HEK293 (cell line): Measurements from ENCODE around the gene PI16.

Source experiments
- CTCF ChIA-PET: fragments of 350-600 bp; formaldehyde crosslinking; extraction: SDS; loops from one replicate; lab custom pipeline; 2021; ENCODE audit warnings: antibody characterized with exemption; lab: Yijun Ruan, JAX
- POLR2A ChIA-PET: fragments of 300-600 bp; formaldehyde crosslinking; extraction: SDS; loops from one replicate; lab custom pipeline; 2020; ENCODE audit warnings: antibody characterized with exemption, inconsistent platforms; lab: Yijun Ruan, JAX
- H3K27ac ChIP-seq: fragments of 200-500 bp; sonication (Bioruptor generic); 2 replicates; pipeline ENCODE4 v1.5.1; 2014; ENCODE audit warnings: low read depth, low read length, control low read depth, inconsistent platforms; ENCODE audit errors: extremely low read depth
- H3K36me3 ChIP-seq, 2 experiments: fragments of 200-500 bp in 1 of 2; sonication (Bioruptor generic) in 1 of 2; 1 replicate in 1 of 2; 2 replicates in 1 of 2; pipeline ENCODE4 v1.5.1; 2014 to 2017; ENCODE audit warnings: inconsistent platforms in 2 of 2, low read length in 2 of 2; ENCODE audit not compliant: control insufficient read depth in 2 of 2, insufficient read depth in 1 of 2
- H3K4me1 ChIP-seq: fragments of 200-500 bp; sonication (Bioruptor generic); 2 replicates; pipeline ENCODE4 v1.5.1; 2014; ENCODE audit warnings: mild to moderate bottlenecking, low read length, inconsistent platforms; ENCODE audit not compliant: control insufficient read depth, insufficient read depth
- H3K4me3 ChIP-seq: 2 replicates; pipeline ENCODE4 v1.5.1; 2011; ENCODE audit warnings: low read depth, mild to moderate bottlenecking, control low read depth, low read length, moderate library complexity
- H3K9me3 ChIP-seq: fragments of 200-500 bp; sonication (Bioruptor generic); 2 replicates; pipeline ENCODE4 v1.5.1; 2014; ENCODE audit warnings: low read depth, low read length, inconsistent platforms; ENCODE audit not compliant: control insufficient read depth, insufficient read depth
- GLIS1 ChIP-seq: fragments of 450-650 bp; formaldehyde crosslinking; IDR thresholded peaks from 2 replicates; pipeline ENCODE4 v1.5.1; 2016; ENCODE audit warnings: missing biosample characterization, missing genetic modification characterization
- KLF9 ChIP-seq: fragments of 450-650 bp; formaldehyde crosslinking; IDR thresholded peaks from 2 replicates; pipeline ENCODE4 v1.5.1; 2016; ENCODE audit warnings: missing biosample characterization, missing genetic modification characterization, low read depth
- SALL2 ChIP-seq: fragments of 450-650 bp; formaldehyde crosslinking; IDR thresholded peaks from 2 replicates; pipeline ENCODE4 v1.5.0; 2017; ENCODE audit warnings: missing biosample characterization, mild to moderate bottlenecking, missing genetic modification characterization, borderline replicate concordance
- SP3 ChIP-seq: fragments of 450-650 bp; formaldehyde crosslinking; IDR thresholded peaks from 2 replicates; pipeline ENCODE4 v1.5.1; 2016; ENCODE audit warnings: missing biosample characterization, missing genetic modification characterization
- TCF7L2 ChIP-seq: IDR thresholded peaks from 2 replicates; pipeline ENCODE4 v1.6.1; 2011; ENCODE audit warnings: low read depth, mild to moderate bottlenecking, inconsistent platforms, low read length, moderate library complexity, borderline replicate concordance
- ZFP41 ChIP-seq: fragments of 450-650 bp; formaldehyde crosslinking; IDR thresholded peaks from 2 replicates; pipeline ENCODE4 v1.5.1; 2016; ENCODE audit warnings: missing biosample characterization, missing genetic modification characterization, borderline replicate concordance
- ZNF133 ChIP-seq: fragments of 450-650 bp; formaldehyde crosslinking; IDR thresholded peaks from 2 replicates; pipeline ENCODE4 v1.5.1; 2016; ENCODE audit warnings: missing biosample characterization, missing genetic modification characterization
- ZNF16 ChIP-seq: fragments of 450-650 bp; formaldehyde crosslinking; IDR thresholded peaks from 2 replicates; pipeline ENCODE4 v1.5.1; 2016; ENCODE audit warnings: low read depth, missing biosample characterization, missing genetic modification characterization
- ZNF23 ChIP-seq: fragments of 450-650 bp; formaldehyde crosslinking; IDR thresholded peaks from 2 replicates; pipeline ENCODE4 v1.5.1; 2016; ENCODE audit warnings: missing biosample characterization, missing genetic modification characterization, borderline replicate concordance
- ZNF571 ChIP-seq: fragments of 450-650 bp; formaldehyde crosslinking; IDR thresholded peaks from 2 replicates; pipeline ENCODE4 v1.5.0; 2017; ENCODE audit warnings: missing biosample characterization, missing genetic modification characterization
- ZNF600 ChIP-seq: fragments of 450-650 bp; formaldehyde crosslinking; IDR thresholded peaks from 2 replicates; pipeline ENCODE4 v1.5.1; 2016; ENCODE audit warnings: missing biosample characterization, missing genetic modification characterization
- ZNF624 ChIP-seq: fragments of 450-650 bp; formaldehyde crosslinking; IDR thresholded peaks from 2 replicates; pipeline ENCODE4 v1.5.1; 2017; ENCODE audit warnings: missing biosample characterization, missing genetic modification characterization
- ZNF654 ChIP-seq: fragments of 450-650 bp; formaldehyde crosslinking; IDR thresholded peaks from 2 replicates; pipeline ENCODE4 v1.5.1; 2016; ENCODE audit warnings: low read depth, missing biosample characterization, missing genetic modification characterization
- TF ChIP-seq, protein P1 (sequence below): fragments of 450-650 bp; formaldehyde crosslinking; conservative IDR thresholded peaks from 2 replicates; pipeline ENCODE4 v1.5.1; 2016; ENCODE audit warnings: low read depth, missing biosample characterization, missing genetic modification characterization
- TF ChIP-seq, protein P2 (sequence below): fragments of 450-650 bp; formaldehyde crosslinking; IDR thresholded peaks from 2 replicates; pipeline ENCODE4 v1.5.1; 2016; ENCODE audit warnings: missing biosample characterization, missing genetic modification characterization
- TF ChIP-seq, protein P3 (sequence below): fragments of 450-650 bp; formaldehyde crosslinking; IDR thresholded peaks from 2 replicates; pipeline ENCODE4 v1.5.1; 2016; ENCODE audit warnings: missing biosample characterization, missing genetic modification characterization, borderline replicate concordance
- TF ChIP-seq, protein P4 (sequence below): fragments of 450-650 bp; formaldehyde crosslinking; IDR thresholded peaks from 2 replicates; pipeline ENCODE4 v1.5.1; 2016; ENCODE audit warnings: missing biosample characterization, missing genetic modification characterization

The PI16 gene

DNA sequence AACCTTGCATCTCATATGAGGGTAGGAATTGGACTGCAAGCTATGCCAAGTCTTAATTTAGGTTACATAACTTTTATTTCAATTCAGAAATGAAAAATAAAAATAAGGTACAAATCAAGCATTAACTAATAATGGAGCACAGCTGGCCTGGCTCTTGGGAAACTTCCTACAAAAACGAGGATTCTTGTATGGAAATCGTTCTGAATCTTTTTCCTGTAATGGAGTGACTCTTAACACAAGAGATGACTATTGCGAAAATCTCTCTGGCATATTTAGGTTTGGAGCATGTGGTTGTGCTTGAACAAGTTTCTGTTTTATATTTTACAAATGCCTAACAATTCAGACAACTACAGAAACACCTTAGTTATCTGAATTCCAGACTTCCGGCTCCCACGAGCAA is 34.0 kb upstream of the PI16 start:
- ChIA-PET CTCF (no interaction called here), POLR2A (no interaction called here)
- H3K36me3 ChIP-seq, result peaks cover 0 to 86% of the 10 kb centered on the region in 2 experiments; a peak in 2 of 3 replicates
- no peaks in the 10 kb centered on the region for H3K4me1 ChIP-seq
- no peak for TF ChIP-seq ZNF571 (tag by site-specific recombination)
- TF ChIP-seq, protein P1, sequence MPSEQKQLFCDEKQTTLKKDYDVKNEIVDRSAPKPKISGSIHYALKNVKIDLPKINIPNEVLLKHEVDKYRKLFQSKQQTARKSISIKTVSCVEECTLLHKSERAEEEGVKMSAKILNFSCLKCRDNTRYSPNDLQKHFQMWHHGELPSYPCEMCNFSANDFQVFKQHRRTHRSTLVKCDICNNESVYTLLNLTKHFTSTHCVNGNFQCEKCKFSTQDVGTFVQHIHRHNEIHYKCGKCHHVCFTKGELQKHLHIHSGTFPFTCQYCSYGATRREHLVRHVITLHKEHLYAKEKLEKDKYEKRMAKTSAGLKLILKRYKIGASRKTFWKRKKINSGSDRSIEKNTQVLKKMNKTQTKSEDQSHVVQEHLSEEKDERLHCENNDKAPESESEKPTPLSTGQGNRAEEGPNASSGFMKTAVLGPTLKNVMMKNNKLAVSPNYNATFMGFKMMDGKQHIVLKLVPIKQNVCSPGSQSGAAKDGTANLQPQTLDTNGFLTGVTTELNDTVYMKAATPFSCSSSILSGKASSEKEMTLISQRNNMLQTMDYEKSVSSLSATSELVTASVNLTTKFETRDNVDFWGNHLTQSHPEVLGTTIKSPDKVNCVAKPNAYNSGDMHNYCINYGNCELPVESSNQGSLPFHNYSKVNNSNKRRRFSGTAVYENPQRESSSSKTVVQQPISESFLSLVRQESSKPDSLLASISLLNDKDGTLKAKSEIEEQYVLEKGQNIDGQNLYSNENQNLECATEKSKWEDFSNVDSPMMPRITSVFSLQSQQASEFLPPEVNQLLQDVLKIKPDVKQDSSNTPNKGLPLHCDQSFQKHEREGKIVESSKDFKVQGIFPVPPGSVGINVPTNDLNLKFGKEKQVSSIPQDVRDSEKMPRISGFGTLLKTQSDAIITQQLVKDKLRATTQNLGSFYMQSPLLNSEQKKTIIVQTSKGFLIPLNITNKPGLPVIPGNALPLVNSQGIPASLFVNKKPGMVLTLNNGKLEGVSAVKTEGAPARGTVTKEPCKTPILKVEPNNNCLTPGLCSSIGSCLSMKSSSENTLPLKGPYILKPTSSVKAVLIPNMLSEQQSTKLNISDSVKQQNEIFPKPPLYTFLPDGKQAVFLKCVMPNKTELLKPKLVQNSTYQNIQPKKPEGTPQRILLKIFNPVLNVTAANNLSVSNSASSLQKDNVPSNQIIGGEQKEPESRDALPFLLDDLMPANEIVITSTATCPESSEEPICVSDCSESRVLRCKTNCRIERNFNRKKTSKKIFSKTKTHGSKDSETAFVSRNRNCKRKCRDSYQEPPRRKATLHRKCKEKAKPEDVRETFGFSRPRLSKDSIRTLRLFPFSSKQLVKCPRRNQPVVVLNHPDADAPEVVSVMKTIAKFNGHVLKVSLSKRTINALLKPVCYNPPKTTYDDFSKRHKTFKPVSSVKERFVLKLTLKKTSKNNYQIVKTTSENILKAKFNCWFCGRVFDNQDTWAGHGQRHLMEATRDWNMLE (tag by site-specific recombination), result no peak
- TF ChIP-seq ZNF133 (tag by site-specific recombination), result no peak
- TF ChIP-seq, protein P2, sequence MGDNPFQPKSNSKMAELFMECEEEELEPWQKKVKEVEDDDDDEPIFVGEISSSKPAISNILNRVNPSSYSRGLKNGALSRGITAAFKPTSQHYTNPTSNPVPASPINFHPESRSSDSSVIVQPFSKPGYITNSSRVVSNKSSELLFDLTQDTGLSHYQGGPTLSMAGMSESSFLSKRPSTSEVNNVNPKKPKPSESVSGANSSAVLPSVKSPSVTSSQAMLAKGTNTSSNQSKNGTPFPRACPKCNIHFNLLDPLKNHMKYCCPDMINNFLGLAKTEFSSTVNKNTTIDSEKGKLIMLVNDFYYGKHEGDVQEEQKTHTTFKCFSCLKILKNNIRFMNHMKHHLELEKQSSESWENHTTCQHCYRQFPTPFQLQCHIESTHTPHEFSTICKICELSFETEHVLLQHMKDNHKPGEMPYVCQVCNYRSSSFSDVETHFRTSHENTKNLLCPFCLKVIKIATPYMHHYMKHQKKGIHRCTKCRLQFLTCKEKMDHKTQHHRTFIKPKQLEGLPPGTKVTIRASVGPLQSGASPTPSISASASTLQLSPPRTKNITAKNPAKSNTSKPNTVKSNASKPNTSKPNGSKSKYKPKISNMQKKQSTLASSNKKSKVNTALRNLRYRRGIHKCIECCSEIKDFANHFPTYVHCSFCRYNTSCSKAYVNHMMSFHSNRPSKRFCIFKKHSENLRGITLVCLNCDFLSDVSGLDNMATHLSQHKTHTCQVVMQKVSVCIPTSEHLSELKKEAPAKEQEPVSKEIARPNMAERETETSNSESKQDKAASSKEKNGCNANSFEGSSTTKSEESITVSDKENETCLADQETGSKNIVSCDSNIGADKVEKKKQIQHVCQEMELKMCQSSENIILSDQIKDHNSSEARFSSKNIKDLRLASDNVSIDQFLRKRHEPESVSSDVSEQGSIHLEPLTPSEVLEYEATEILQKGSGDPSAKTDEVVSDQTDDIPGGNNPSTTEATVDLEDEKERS (tag by site-specific recombination), result no peak
- no peak for TF ChIP-seq ZNF23 (tag by site-specific recombination)
- TF ChIP-seq TCF7L2, result no peak
- TF ChIP-seq, protein P3, sequence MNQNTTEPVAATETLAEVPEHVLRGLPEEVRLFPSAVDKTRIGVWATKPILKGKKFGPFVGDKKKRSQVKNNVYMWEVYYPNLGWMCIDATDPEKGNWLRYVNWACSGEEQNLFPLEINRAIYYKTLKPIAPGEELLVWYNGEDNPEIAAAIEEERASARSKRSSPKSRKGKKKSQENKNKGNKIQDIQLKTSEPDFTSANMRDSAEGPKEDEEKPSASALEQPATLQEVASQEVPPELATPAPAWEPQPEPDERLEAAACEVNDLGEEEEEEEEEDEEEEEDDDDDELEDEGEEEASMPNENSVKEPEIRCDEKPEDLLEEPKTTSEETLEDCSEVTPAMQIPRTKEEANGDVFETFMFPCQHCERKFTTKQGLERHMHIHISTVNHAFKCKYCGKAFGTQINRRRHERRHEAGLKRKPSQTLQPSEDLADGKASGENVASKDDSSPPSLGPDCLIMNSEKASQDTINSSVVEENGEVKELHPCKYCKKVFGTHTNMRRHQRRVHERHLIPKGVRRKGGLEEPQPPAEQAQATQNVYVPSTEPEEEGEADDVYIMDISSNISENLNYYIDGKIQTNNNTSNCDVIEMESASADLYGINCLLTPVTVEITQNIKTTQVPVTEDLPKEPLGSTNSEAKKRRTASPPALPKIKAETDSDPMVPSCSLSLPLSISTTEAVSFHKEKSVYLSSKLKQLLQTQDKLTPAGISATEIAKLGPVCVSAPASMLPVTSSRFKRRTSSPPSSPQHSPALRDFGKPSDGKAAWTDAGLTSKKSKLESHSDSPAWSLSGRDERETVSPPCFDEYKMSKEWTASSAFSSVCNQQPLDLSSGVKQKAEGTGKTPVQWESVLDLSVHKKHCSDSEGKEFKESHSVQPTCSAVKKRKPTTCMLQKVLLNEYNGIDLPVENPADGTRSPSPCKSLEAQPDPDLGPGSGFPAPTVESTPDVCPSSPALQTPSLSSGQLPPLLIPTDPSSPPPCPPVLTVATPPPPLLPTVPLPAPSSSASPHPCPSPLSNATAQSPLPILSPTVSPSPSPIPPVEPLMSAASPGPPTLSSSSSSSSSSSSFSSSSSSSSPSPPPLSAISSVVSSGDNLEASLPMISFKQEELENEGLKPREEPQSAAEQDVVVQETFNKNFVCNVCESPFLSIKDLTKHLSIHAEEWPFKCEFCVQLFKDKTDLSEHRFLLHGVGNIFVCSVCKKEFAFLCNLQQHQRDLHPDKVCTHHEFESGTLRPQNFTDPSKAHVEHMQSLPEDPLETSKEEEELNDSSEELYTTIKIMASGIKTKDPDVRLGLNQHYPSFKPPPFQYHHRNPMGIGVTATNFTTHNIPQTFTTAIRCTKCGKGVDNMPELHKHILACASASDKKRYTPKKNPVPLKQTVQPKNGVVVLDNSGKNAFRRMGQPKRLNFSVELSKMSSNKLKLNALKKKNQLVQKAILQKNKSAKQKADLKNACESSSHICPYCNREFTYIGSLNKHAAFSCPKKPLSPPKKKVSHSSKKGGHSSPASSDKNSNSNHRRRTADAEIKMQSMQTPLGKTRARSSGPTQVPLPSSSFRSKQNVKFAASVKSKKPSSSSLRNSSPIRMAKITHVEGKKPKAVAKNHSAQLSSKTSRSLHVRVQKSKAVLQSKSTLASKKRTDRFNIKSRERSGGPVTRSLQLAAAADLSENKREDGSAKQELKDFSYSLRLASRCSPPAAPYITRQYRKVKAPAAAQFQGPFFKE (tag by site-specific recombination), result no peak
- no peak for TF ChIP-seq ZNF624 (tag by site-specific recombination)
- TF ChIP-seq ZNF16 (tag by site-specific recombination), result no peak
- no peaks in the 10 kb centered on the region for H3K9me3 ChIP-seq
- no peak overlapping the region for H3K27ac ChIP-seq
- no peak overlapping the region for H3K4me3 ChIP-seq

DNA sequence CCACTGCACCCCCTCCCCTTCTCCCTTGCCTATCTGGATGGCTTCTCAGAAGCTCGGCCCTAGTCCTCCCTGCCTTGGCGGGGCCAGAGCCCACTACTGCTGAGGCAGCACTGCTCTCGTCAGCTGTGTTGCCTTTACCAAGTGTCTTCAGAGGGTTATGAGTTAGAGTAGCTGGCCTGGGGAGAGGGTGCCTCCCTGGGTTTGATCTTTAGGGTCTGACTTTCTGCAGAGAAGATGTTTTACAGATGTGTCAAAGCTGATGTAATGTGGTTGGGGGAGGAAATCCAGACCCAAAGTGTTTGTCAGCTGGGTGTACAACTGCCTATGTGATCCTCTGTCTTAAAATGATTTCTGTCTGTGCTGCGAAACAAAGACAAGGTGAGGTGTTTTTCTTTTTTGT is 30.4 kb upstream of the PI16 start:
- Histone ChIP-seq H3K36me3 (peaks cover 0 to 53% of the 10 kb centered on the region in 2 experiments; a peak in 1 of 3 replicates), H3K9me3 (no peaks in the 10 kb centered on the region), H3K27ac (no peak overlapping the region), H3K4me1 (no peaks in the 10 kb centered on the region), H3K4me3 (no peak overlapping the region)
- ChIA-PET CTCF (interaction anchor here (0.6 to 2.5 kb wide), 4 partner anchors 10 to 158 kb away, joined by 3 to 7 read pairs (median 4); no protein-coding TSS in a partner anchor), POLR2A (interaction anchor here (0.6 kb wide), 1 partner anchor 61 kb away, joined by 4 read pairs; no protein-coding TSS in a partner anchor)
- no peak for TF ChIP-seq GLIS1 (tag by site-specific recombination)
- TF ChIP-seq SP3 (tag by site-specific recombination), result no peak
- TF ChIP-seq, protein P4, sequence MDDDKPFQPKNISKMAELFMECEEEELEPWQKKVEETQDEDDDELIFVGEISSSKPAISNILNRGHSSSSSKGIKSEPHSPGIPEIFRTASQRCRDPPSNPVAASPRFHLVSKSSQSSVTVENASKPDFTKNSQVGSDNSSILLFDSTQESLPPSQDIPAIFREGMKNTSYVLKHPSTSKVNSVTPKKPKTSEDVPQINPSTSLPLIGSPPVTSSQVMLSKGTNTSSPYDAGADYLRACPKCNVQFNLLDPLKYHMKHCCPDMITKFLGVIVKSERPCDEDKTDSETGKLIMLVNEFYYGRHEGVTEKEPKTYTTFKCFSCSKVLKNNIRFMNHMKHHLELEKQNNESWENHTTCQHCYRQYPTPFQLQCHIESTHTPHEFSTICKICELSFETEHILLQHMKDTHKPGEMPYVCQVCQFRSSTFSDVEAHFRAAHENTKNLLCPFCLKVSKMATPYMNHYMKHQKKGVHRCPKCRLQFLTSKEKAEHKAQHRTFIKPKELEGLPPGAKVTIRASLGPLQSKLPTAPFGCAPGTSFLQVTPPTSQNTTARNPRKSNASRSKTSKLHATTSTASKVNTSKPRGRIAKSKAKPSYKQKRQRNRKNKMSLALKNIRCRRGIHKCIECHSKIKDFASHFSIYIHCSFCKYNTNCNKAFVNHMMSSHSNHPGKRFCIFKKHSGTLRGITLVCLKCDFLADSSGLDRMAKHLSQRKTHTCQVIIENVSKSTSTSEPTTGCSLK (tag by site-specific recombination), result no peak
- no peak for TF ChIP-seq KLF9
- TF ChIP-seq ZNF654, result no peak
- TF ChIP-seq ZFP41 (tag by site-specific recombination), result no peak
- no peak for TF ChIP-seq ZNF600 (tag by site-specific recombination)
- no peak for TF ChIP-seq SALL2
